Choroid plexus epithelial cell (primary cell): Measurements from ENCODE around the gene RPTOR.

Source experiments
- DNase-seq: peaks from one replicate; pipeline ENCODE4 v3.0.0-alpha.2; 2010; ENCODE audit warnings: low read depth
- H3K4me3 ChIP-seq: 2 replicates; pipeline ENCODE4 v1.5.1; 2011; ENCODE audit warnings: low read depth, mild to moderate bottlenecking, control low read depth, low read length, moderate library complexity
- CTCF ChIP-seq: conservative IDR thresholded peaks from 2 replicates; pipeline ENCODE4 v1.5.1; 2011; ENCODE audit warnings: low read depth, mild to moderate bottlenecking, control low read depth, inconsistent platforms, low read length, moderate library complexity

Gene RPTOR

GRCh38 chr17:80998748-80999535, 454.3 kb downstream of the RPTOR start:
- DNase-seq = no peak
- TF ChIP-seq CTCF = no peak
- no peak overlapping the region for H3K4me3 ChIP-seq

- no peak for DNase-seq
- no peak overlapping the region for H3K4me3 ChIP-seq
- TF ChIP-seq CTCF = no peak
Observed at GRCh38 chr17:80999536-81000333, 455.1 kb downstream of the RPTOR start.

- H3K4me3 ChIP-seq = no peak overlapping the region
- no peak for DNase-seq
- TF ChIP-seq CTCF = no peak
Observed at GRCh38 chr17:81000334-81000630, 455.6 kb downstream of the RPTOR start.

GRCh38 chr17:81000631-81001357, 456.2 kb downstream of the RPTOR start:
- DNase-seq = no peak
- TF ChIP-seq CTCF = no peak
- no peak overlapping the region for H3K4me3 ChIP-seq

DNA sequence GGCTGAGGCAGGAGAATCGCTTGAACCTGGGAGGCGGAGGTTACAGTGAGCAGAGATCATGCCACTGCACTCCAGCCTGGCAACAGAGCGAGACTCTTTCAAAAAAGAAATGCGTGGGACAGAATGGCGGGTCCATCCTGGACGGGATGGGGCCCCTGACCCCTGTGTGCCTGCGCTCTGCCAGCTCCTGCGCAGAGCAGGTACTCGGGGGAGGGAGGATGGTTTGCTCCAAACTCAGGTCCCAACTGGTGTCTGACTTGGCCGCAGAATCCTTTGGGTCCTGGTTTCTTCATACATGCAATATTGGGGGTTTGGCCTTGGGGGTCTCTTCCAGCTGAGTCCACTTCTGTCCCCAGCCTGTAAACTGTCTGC, 457.4 kb downstream of the RPTOR start:
- H3K4me3 ChIP-seq = no peak overlapping the region
- DNase-seq = no peak
- TF ChIP-seq CTCF = no peak

DNA sequence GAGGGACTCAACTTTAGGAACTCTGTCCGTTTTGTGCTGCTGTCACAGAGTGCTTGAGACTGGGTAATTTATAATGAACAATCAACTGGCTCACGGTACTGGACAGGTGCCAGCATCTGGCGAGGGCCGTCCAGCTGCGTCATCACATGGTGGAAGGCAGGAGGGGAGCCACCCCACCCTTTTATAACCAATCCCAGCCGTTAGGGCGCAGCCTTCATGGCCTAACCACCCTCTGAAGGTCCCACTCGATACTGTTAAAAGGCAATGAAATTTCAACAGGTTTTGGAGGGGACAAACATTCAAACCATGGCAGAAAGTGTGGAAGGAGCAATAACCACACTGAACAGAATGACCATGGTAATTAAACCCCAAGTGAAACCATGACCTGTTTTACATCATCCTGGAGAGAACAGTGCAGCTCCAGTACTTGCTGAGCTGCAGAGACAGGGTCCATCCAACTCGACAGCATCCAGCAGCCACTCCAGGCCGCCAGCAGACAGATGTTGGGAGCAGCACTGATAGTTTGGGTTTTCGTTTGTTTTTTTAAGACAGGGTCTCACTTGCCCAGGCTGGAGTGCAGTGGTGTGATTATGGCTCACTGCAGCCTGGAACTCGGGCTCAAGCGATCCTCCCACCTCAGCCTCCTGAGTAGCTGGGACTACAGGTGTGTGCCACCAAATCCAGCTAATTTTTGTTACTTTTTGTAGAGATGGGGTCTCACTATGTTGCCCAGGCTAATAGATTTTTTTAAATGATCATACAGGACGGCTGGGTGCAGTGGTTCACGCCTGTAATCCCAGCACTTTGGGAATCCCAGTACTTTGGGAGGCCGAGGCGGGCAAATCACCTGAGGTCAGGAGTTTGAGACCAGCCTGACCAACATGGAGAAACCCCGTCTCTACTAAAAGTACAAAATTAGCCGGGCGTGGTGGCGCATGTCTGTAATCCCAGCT, 458.0 kb downstream of the RPTOR start:
- no peak for TF ChIP-seq CTCF
- peak; percentile 44 for DNase-seq
- no peak overlapping the region for H3K4me3 ChIP-seq
